HCT116 (cell line): ENCODE data around the gene GAK. TPM values are rescaled to one million over a fixed set of nuclear protein-coding genes. Genes with fewer than 3 reads are reported as not detected.

Source experiments
- ATAC-seq: fragments of 200-7000 bp; cut with Tn5 transposase; 2 replicates; pipeline ENCODE4 v1.9.1; 2020; ENCODE audit warnings: mild to moderate bottlenecking, moderate library complexity
- BruUV-seq: library from RNA; stranded (reverse); fragments of 400-500 nt; replicated peaks from 2 replicates; lab custom pipeline; 2021; lab: Mats Ljungman, UMichigan
- CTCF ChIA-PET: fragments of 300-600 bp; sonication (Branson Sonifier 250); formaldehyde crosslinking; loops from one replicate; lab custom pipeline; 2021; ENCODE audit warnings: antibody characterized with exemption; lab: Charles Lee
- POLR2A ChIA-PET: fragments of 300-600, 350-600 bp; sonication (Branson Sonifier 250); formaldehyde crosslinking; loops from one replicate; lab custom pipeline; 2021; ENCODE audit warnings: antibody characterized with exemption; lab: Charles Lee
- RAD21 ChIA-PET, 2 experiments: fragments of 300-600 bp; sonication (Branson Sonifier 250); formaldehyde crosslinking; loops; one replicate each; lab custom pipeline; 2023; ENCODE audit warnings: low total read pairs in 2 of 2; ENCODE audit not compliant: uncharacterized antibody in 2 of 2, unreplicated experiment in 2 of 2, low non-redundant PET in 1 of 2; lab: Charles Lee
- DNase-seq: peaks from one replicate; pipeline ENCODE4 v3.0.0-alpha.2; 2010; ENCODE audit warnings: low read depth, low spot score
- H2AFZ ChIP-seq: fragments of 200-600 bp; shearing (Covaris generic), sonication (generic); 2 replicates; pipeline ENCODE4 v1.6.1; 2017; ENCODE audit warnings: low read depth, mixed run types, mixed read lengths, antibody characterized with exemption, low read length; ENCODE audit not compliant: poor library complexity, severe bottlenecking
- H3K27ac ChIP-seq: 2 replicates; pipeline ENCODE4 v1.5.1; 2012; ENCODE audit warnings: low read depth, low read length
- H3K27me3 ChIP-seq: fragments of 200-600 bp; sonication (generic); 2 replicates; pipeline ENCODE4 v1.6.1; 2016; ENCODE audit warnings: mixed run types, low read length, mixed read lengths; ENCODE audit not compliant: insufficient read depth
- H3K36me3 ChIP-seq, 2 experiments: fragments of 200-500 bp in 1 of 2; fragments of 200-600 bp in 1 of 2; sonication (Bioruptor generic) in 1 of 2; sonication (generic) in 1 of 2; 2 replicates each; pipeline versions ENCODE4 v1.5.1 to v1.6.1; 2014 to 2016; ENCODE audit warnings: low read length in 2 of 2, inconsistent platforms in 1 of 2, mixed read lengths in 1 of 2, mixed run types in 1 of 2; ENCODE audit not compliant: insufficient read depth in 2 of 2, control insufficient read depth in 1 of 2
- H3K4me1 ChIP-seq, 2 experiments: fragments of 200-600 bp in 1 of 2; sonication (generic) in 1 of 2; 2 replicates each; pipeline versions ENCODE4 v1.5.1 to v1.6.1; 2012 to 2017; ENCODE audit warnings: low read length in 2 of 2, inconsistent platforms in 1 of 2, mild to moderate bottlenecking in 1 of 2, mixed read lengths in 1 of 2, mixed run types in 1 of 2, moderate library complexity in 1 of 2; ENCODE audit not compliant: insufficient read depth in 2 of 2, control insufficient read depth in 1 of 2
- H3K4me2 ChIP-seq: fragments of 200-600 bp; sonication (generic); 2 replicates; pipeline ENCODE4 v1.6.1; 2017; ENCODE audit warnings: mixed run types, low read length, mixed read lengths
- H3K4me3 ChIP-seq, 2 experiments: fragments of 200-600 bp in 1 of 2; sonication (generic) in 1 of 2; replicated peaks in 1 of 2; 2 replicates each; pipeline ENCODE4 v1.5.1; 2011 to 2016; ENCODE audit warnings: low read length in 2 of 2, control low read depth in 1 of 2, low read depth in 1 of 2, mild to moderate bottlenecking in 1 of 2, mixed read lengths in 1 of 2, mixed run types in 1 of 2
- H3K79me2 ChIP-seq: fragments of 200-600 bp; sonication (generic); 2 replicates; pipeline ENCODE4 v1.6.1; 2017; ENCODE audit warnings: mild to moderate bottlenecking, mixed run types, low read length, moderate library complexity, mixed read lengths; ENCODE audit not compliant: insufficient read depth
- H3K9ac ChIP-seq: fragments of 200-600 bp; sonication (generic); 2 replicates; pipeline ENCODE4 v1.6.1; 2016; ENCODE audit warnings: low read length, mixed read lengths
- H3K9me2 ChIP-seq: fragments of 200-600 bp; sonication (generic), shearing (Covaris generic); 2 replicates; pipeline ENCODE4 v1.6.1; 2017; ENCODE audit warnings: mixed run types, mild to moderate bottlenecking, moderate library complexity; ENCODE audit not compliant: insufficient read depth
- H3K9me3 ChIP-seq, 2 experiments: fragments of 200-500 bp in 1 of 2; fragments of 200-600 bp in 1 of 2; sonication (Bioruptor generic) in 1 of 2; sonication (generic) in 1 of 2; 2 replicates each; pipeline ENCODE4 v1.6.1; 2014 to 2017; ENCODE audit warnings: low read length in 2 of 2, mixed read lengths in 2 of 2, inconsistent platforms in 1 of 2, low read depth in 1 of 2, mild to moderate bottlenecking in 1 of 2, mixed run types in 1 of 2, moderate library complexity in 1 of 2; ENCODE audit not compliant: control insufficient read depth in 1 of 2, insufficient read depth in 1 of 2
- H4K20me1 ChIP-seq: fragments of 200-600 bp; sonication (generic), shearing (Covaris generic); 2 replicates; pipeline ENCODE4 v1.6.1; 2017; ENCODE audit warnings: mixed run types, mild to moderate bottlenecking, moderate library complexity; ENCODE audit not compliant: insufficient read depth
- CBX3 ChIP-seq: IDR thresholded peaks from 2 replicates; pipeline ENCODE4 v1.6.1; 2012; ENCODE audit warnings: low read depth
- CEBPB ChIP-seq: IDR thresholded peaks from 2 replicates; pipeline ENCODE4 v1.6.1; 2012; ENCODE audit warnings: low read depth
- CTCF ChIP-seq, 3 experiments: fragments of 200-600 bp in 1 of 3; sonication (generic) in 1 of 3; IDR thresholded peaks in 2 of 3; conservative IDR thresholded peaks in 1 of 3; 2 replicates each; pipeline ENCODE4 v1.5.1; 2012 to 2017; ENCODE audit warnings: low read depth in 2 of 3, low read length in 2 of 3, antibody characterized with exemption in 1 of 3, borderline replicate concordance in 1 of 3, control low read depth in 1 of 3, mild to moderate bottlenecking in 1 of 3, mixed read lengths in 1 of 3, mixed run types in 1 of 3, moderate library complexity in 1 of 3; ENCODE audit not compliant: insufficient read depth in 1 of 3
- EZH2phosphoT487 ChIP-seq: fragments of 200-600 bp; IDR thresholded peaks from 2 replicates; pipeline ENCODE4 v1.6.1; 2018; ENCODE audit warnings: antibody characterized with exemption, borderline replicate concordance
- FOSL1 ChIP-seq: IDR thresholded peaks from 2 replicates; pipeline ENCODE4 v1.6.1; 2012; ENCODE audit warnings: low read depth
- JUND ChIP-seq: IDR thresholded peaks from 2 replicates; pipeline ENCODE4 v1.6.1; 2012
- POLR2A ChIP-seq: IDR thresholded peaks from 2 replicates; pipeline ENCODE4 v1.7.0; 2011; ENCODE audit warnings: borderline replicate concordance; ENCODE audit not compliant: insufficient read depth, insufficient read length; ENCODE audit errors: extremely low read depth
- POLR2AphosphoS5 ChIP-seq: IDR thresholded peaks from 2 replicates; pipeline ENCODE4 v1.6.1; 2011; ENCODE audit warnings: mild to moderate bottlenecking, low read depth, low read length, moderate library complexity
- RAD21 ChIP-seq: IDR thresholded peaks from 2 replicates; pipeline ENCODE4 v1.6.1; 2012; ENCODE audit warnings: low read depth, mild to moderate bottlenecking
- SIN3A ChIP-seq: IDR thresholded peaks from 2 replicates; pipeline ENCODE4 v1.6.1; 2012; ENCODE audit warnings: low read depth
- YY1 ChIP-seq: IDR thresholded peaks from 2 replicates; pipeline ENCODE4 v1.6.1; 2011; ENCODE audit warnings: low read length, low read depth, moderate library complexity, mild to moderate bottlenecking; ENCODE audit not compliant: insufficient replicate concordance; ENCODE audit errors: extremely low read depth
- ZBTB33 ChIP-seq: IDR thresholded peaks from 2 replicates; pipeline ENCODE4 v1.6.1; 2011; ENCODE audit warnings: mild to moderate bottlenecking, low read length, moderate library complexity; ENCODE audit not compliant: insufficient replicate concordance; ENCODE audit errors: extremely low read depth
- ZFX ChIP-seq: fragments of 450-650 bp; IDR thresholded peaks from 2 replicates; pipeline ENCODE4 v1.6.1; 2017
- ZNF274 ChIP-seq: fragments of 200-500 bp; sonication (Bioruptor generic); IDR thresholded peaks from 2 replicates; pipeline ENCODE4 v1.6.1; 2014; ENCODE audit warnings: mild to moderate bottlenecking, low read depth, low read length, inconsistent platforms
- intact Hi-C: fragments of 100-400 bp; cut with micrococcal nuclease; formaldehyde crosslinking; loops from 2 replicates; pipeline ENCODE4 v1.10.0; 2022
- total RNA-seq: library from RNA; stranded (reverse); gene quantifications from one replicate; pipeline ENCODE4 v1.2.1, GENCODE V29; 2021; ENCODE audit not compliant: unreplicated experiment

The GAK gene
- total RNA-seq, 1 experiment from 2014 or later, result 123 TPM

- CTCF ChIA-PET, result no interaction called here
- Histone ChIP-seq H3K9me2 (no peaks in the 10 kb centered on the region), H3K27ac (no peak overlapping the region), H3K4me2 (no peak overlapping the region), H3K9ac (no peak overlapping the region), H3K4me1 (no peaks in the 10 kb centered on the region), H3K27me3 (no peaks in the 10 kb centered on the region), H3K9me3 (no peaks in the 10 kb centered on the region), H3K4me3 (no peak overlapping the region), H3K79me2 (peaks cover 5% of the 10 kb centered on the region; the same call in 1 of the 2 replicates), H3K36me3 (peaks cover 2 to 4% of the 10 kb centered on the region in 2 experiments; a peak in 3 of 4 replicates), H4K20me1 (no peaks in the 10 kb centered on the region), H2AFZ (no peak overlapping the region)
- intact Hi-C loops, result no loop called here
- TF ChIP-seq CEBPB (no peak), EZH2phosphoT487 (no peak), JUND (no peak), ZNF274 (no peak), FOSL1 (no peak), CBX3 (no peak)
- DNase-seq (no peak), ATAC-seq (no peak)
- POLR2A ChIA-PET, result no interaction called here
- RAD21 ChIA-PET, result no interaction called here
- no TSS peak for BruUV-seq
Measured at GRCh38 chr4:893995-894705, 38.0 kb downstream of the GAK start.

- Histone ChIP-seq H3K9me2 (no peaks in the 10 kb centered on the region), H3K4me3 (no peak overlapping the region), H2AFZ (no peak overlapping the region), H3K9ac (no peak overlapping the region), H3K36me3 (peaks cover 2 to 9% of the 10 kb centered on the region in 2 experiments; a peak in 3 of 4 replicates), H3K4me2 (no peak overlapping the region), H3K27me3 (no peaks in the 10 kb centered on the region), H3K4me1 (no peaks in the 10 kb centered on the region), H3K27ac (no peak overlapping the region), H3K9me3 (no peaks in the 10 kb centered on the region), H4K20me1 (no peaks in the 10 kb centered on the region), H3K79me2 (no peaks in the 10 kb centered on the region)
- no peak for ATAC-seq
- intact Hi-C loops, result no loop called here
- POLR2A ChIA-PET, result no interaction called here
- no TSS peak for BruUV-seq
- no peak for DNase-seq
- RAD21 ChIA-PET, result no interaction called here
- CTCF ChIA-PET, result no interaction called here
- TF ChIP-seq POLR2AphosphoS5 (no peak), SIN3A (no peak), RAD21 (no peak), POLR2A (no peak), ZNF274 (no peak), EZH2phosphoT487 (no peak), YY1 (no peak), ZBTB33 (no peak), CTCF (IDR thresholded peaks at IDR 0.05 in 2 of 3, conservative IDR thresholded peaks at IDR 0.05 in 1 of 3; ENCODE audit: borderline replicate concordance in 1 of 3, insufficient read depth in 1 of 3, low read depth in 2 of 3, low read length in 2 of 3) (no peak), ZFX (no peak)
Measured at GRCh38 chr4:893276-893994, 38.7 kb downstream of the GAK start.
